NCI-H524 (cell line): ENCODE results near the gene SPATA31E1.
A peak's percentile ranks its signal among the peaks of the same experiment; 100 is the strongest.
"Not testable (repeated sequence)": the region's sequence is repeated elsewhere in the genome, so short reads cannot be mapped to it uniquely, and the experiment has no call there.

Experiments used
- DNase-seq, 2 experiments: peaks; one replicate each; lab custom pipeline; 2025; lab: John Stamatoyannopoulos, UW

The SPATA31E1 gene

GRCh38 chr9:87882627-87883026 lies at the start of gene SPATA31E1:
SPATA31E1 (plus strand) TSS chr9:87882877; CDS start chr9:87882892, 15 bp downstream.
- DNase-seq = peak in 1 of 2 experiments; percentile 43

GRCh38 chr9:87834357-87834756 lies 48.3 kb upstream of the SPATA31E1 start:
- no peak for DNase-seq

GRCh38 chr9:87836536-87836935 lies 46.1 kb upstream of the SPATA31E1 start:
- DNase-seq = no peak

- DNase-seq = no peak
Observed at GRCh38 chr9:87836951-87837705, 45.5 kb upstream of the SPATA31E1 start.

- DNase-seq = no peak
Observed at GRCh38 chr9:87840134-87840533, 42.5 kb upstream of the SPATA31E1 start.

GRCh38 chr9:87842878-87843585 lies 39.6 kb upstream of the SPATA31E1 start:
- DNase-seq = no peak

GRCh38 chr9:87844506-87844905 lies 38.2 kb upstream of the SPATA31E1 start:
- no peak for DNase-seq

- DNase-seq = not testable (repeated sequence)
Observed at GRCh38 chr9:87847817-87848216, 34.9 kb upstream of the SPATA31E1 start.

DNA sequence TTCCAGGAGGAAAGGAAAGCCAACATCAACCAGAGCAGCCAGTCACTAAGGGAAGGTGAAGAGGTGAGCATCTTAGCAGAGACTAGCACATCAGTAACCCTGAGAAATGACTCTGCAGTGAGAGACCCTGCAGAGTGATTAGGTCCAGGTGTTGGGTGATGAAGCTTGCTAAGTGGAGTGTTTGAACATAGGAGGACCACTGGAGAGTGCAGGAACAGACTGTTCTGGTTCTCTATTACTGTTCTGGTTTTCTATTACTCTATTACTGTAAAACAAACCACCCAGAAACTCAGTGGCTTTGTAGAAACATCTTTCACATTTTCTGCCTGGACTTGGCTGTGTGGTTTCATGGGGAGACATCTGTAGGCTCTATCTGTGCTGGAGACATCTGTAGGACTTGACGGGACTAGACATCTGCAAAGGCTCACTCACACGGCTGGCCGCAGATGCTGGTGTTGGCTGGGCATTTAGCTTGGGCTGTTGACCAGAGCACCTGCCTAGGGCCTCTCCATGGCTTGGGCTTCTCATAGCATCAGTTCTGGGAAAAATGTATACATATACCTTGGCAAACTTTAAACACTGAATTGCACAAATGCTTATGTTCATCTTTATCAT lies 33.4 kb upstream of the SPATA31E1 start:
- no peak for DNase-seq

DNA sequence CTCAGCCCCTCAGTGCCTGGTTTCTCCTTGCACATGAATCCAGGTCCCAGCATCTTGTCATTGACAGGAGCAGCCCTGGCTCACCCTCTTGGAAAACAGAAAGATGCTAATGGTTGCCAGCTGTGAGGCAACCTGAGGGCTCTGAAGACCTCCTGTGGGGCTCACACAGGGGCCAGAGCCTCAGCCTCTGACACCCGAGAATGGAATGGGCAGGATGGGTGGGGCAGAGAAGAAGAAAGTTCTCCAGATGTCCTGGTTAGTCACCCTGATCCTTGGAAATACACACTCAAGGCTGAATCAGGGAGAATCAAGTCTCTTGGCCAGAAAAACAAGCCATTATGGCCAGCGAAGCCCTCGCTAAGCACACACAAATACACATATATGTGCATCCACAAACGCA lies 32.3 kb upstream of the SPATA31E1 start:
- DNase-seq = no peak

GRCh38 chr9:87851186-87851585 lies 31.5 kb upstream of the SPATA31E1 start:
- not testable (repeated sequence) for DNase-seq

DNA sequence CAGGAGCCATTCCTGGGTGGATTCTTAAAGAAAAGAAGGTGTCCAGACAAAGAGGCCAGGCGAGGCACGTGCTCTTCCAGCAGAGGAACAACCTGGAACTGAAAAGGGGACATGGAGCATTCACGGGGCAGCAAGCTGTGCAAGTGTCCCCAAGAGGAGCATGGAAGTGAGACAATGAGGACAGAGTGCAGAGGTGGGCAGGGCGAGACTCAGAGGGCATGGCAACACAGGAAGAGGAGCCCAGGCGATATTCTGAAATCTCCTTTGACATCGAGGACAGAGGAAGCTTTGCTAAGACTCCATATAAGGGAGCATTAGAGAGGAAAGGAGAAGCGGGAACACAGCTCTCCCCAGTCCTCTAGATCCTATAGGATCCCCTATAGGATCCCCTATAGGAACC lies 29.4 kb upstream of the SPATA31E1 start:
- DNase-seq = no peak

DNA sequence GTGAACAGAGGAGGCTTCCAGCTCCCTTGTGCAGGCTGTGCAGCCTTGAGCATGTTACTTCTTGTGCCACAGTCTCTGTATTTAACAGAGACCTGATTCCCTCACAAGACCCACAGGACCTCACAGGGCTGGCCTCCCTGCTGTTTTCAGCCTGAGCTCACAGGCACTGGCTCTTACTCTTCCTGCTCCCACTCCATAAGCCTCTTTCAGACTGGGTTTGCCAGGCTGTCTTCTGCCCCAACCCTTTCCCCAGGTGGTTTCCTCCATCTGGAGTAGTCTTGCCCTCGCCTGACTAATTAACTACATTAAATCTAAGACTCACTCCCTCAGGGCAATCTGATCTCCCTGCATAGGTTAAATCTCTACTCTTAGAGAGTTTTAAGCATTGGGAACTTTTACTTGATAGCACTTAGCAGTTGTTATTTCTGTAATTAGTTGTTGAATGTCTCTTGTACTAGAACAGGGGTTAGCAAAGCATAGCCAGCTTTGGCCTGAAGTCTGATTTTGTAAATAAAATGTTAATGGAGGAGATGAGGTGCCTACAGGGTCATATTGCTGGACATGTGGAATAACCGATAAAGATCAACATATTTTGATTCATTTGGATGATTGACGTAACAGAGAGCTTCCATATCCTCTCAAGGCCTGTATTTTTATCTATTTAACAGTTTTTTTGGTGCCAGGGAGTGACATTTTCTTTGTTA lies 28.6 kb upstream of the SPATA31E1 start:
- DNase-seq = peak; percentile 76 to 87

DNA sequence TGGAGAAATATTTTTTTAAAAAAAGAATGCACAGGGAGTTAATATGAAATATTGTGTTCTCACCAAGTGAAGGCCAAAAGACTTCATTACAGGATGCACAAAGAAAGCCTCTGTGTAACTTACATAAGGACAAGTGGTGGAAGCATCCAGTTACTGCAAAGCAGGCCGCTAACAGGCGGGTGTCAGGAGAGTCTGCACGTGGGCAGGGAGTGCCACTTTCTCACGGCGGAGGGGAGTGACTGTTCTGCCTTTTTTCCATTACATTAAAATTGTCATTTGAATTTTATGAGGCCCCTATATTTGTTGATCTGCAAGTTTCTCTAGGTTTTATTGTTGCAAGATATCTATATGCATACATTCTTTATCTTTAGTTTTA lies 28.1 kb upstream of the SPATA31E1 start:
- DNase-seq = peak; percentile 11 to 35

- peak in 1 of 2 experiments; percentile 1 for DNase-seq
Observed at GRCh38 chr9:87855061-87855460, 27.6 kb upstream of the SPATA31E1 start.

- DNase-seq = no peak
Observed at GRCh38 chr9:87857141-87857947, 25.3 kb upstream of the SPATA31E1 start.

DNA sequence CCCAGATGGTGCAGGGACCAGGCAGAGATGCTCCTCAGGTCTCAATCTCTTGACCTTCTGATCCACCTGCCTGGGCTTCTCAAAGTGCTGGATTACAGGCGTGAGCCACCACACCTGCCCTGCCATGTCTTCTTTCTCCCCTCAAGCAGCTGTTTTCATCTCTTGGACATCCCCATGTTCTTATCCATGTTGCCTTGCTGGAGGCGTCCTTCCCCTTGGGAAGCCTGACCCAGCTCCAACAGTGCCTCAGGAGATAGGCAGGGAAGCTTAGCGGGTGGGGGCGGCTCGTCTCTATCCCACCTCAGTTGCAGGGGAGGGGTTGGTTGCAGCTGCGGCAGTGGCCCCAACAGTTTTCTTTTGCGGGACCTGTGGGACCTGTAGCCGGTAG lies 24.7 kb upstream of the SPATA31E1 start:
- no peak for DNase-seq

DNA sequence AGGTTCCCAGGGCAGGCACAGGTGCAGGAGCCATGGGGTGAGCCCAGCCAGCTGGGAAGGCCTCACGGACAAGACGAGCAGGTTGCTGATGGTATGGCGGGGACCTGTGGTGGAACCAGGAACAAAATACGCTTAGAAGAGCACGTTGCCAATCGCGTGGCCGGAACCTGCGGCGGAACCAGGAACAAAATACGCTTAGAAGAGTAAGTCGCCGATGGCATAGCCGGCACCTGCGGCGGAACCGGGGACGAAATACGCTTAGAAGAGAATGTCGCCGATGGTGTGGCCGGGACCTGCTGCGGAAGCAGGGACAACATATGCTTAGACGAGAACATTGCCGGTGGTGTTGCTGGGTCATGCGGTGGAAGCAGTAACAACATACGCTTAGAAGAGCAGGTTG lies 23.5 kb upstream of the SPATA31E1 start:
- no peak for DNase-seq

GRCh38 chr9:87859786-87860185 lies 22.9 kb upstream of the SPATA31E1 start:
- no peak for DNase-seq

DNA sequence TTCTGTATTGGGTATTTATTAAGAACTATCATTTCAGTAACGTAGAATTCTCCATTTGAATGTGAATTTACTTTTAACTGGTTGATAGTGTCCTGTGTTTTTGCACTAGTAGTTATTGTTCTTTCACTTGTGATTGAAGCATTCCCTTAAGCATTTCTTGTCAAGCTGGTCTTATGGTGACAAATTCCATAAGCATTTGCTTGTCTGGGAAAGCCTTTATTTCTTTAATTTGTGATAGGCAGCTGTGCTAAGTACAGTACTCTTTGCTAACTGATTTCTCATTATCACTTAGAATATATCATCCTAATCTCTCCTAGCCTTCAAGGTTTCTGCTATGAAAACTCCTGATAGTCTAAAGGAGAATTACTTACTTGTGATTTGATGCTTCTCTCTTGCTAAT lies 21.3 kb upstream of the SPATA31E1 start:
- DNase-seq = no peak

- DNase-seq = no peak
Observed at GRCh38 chr9:87862536-87863268, 20.0 kb upstream of the SPATA31E1 start.
